Measurements from ENCODE around the gene UBA3.

UBA3 gene

GRCh38 chr3:69104586-69104985 is 24.4 kb upstream of the UBA3 start:
- H3K27ac ChIP-seq (replicated peaks; ENCODE audit: low read length), result no peak overlapping the region
- WGBS, 2 donors (ENCODE audit: extremely low coverage in 2 of 2, insufficient read length in 2 of 2, insufficient replicate concordance in 1 of 2), result no CpG with 5 or more reads among the region's 8 CpGs
- no peak overlapping the region for H2BK120ac ChIP-seq (ENCODE audit: low read depth, low read length)
- no peaks in the 10 kb centered on the region for H3K27me3 ChIP-seq (ENCODE audit: control insufficient read depth in 3 of 3, insufficient read depth in 3 of 3, low read depth in 1 of 3, low read length in 3 of 3)
- no peak overlapping the region for H4K91ac ChIP-seq (ENCODE audit: low read depth, low read length, poor library complexity)
- no peak overlapping the region for H2AFZ ChIP-seq (ENCODE audit: low read length)
- no peak overlapping the region for H3K9ac ChIP-seq (ENCODE audit: low read depth, low read length, poor library complexity)
- no peaks in the 10 kb centered on the region for H3K4me1 ChIP-seq (ENCODE audit: control insufficient read depth in 2 of 2, insufficient read depth in 1 of 2, low read depth in 1 of 2, low read length in 2 of 2)
- H3K18ac ChIP-seq (ENCODE audit: low read length), result no peak overlapping the region
- no peak overlapping the region for H3K4me2 ChIP-seq (ENCODE audit: insufficient read depth, low read length, poor library complexity, severe bottlenecking)
- H3K14ac ChIP-seq (ENCODE audit: low read length), result no peak overlapping the region
- H2AK5ac ChIP-seq (ENCODE audit: low read depth, low read length), result no peak overlapping the region
- H2BK12ac ChIP-seq (ENCODE audit: low read length), result no peak overlapping the region
- no peak overlapping the region for H3K4ac ChIP-seq (ENCODE audit: low read length)
- no peak overlapping the region for H3K4me3 ChIP-seq (ENCODE audit: low read length in 2 of 2)
- H3K79me1 ChIP-seq (ENCODE audit: low read depth, low read length), result no peaks in the 10 kb centered on the region
- H3K9me3 ChIP-seq (replicated peaks in 1 of 2; ENCODE audit: control insufficient read depth in 2 of 2, insufficient read depth in 1 of 2, low read depth in 1 of 2, low read length in 2 of 2), result no peaks in the 10 kb centered on the region
- no peak overlapping the region for H2BK5ac ChIP-seq (ENCODE audit: low read length)
- H3K23ac ChIP-seq (ENCODE audit: low read depth, low read length, poor library complexity), result no peak overlapping the region
- H4K8ac ChIP-seq (ENCODE audit: low read depth, low read length), result no peak overlapping the region
- H2BK15ac ChIP-seq (ENCODE audit: low read length), result no peak overlapping the region
- peaks cover 4 to 50% of the 10 kb centered on the region in 2 donors for H3K36me3 ChIP-seq (replicated peaks in 1 of 2; ENCODE audit: control insufficient read depth in 2 of 2, insufficient read depth in 2 of 2, low read length in 2 of 2)
- DNase-seq (ENCODE audit: low spot score), result no peak

GRCh38 chr3:69103123-69103522 is 23.0 kb upstream of the UBA3 start:
- H3K36me3 ChIP-seq (replicated peaks in 1 of 2; ENCODE audit: control insufficient read depth in 2 of 2, insufficient read depth in 2 of 2, low read length in 2 of 2), result peaks cover 4 to 50% of the 10 kb centered on the region in 2 donors
- H3K9me3 ChIP-seq (replicated peaks in 1 of 2; ENCODE audit: control insufficient read depth in 2 of 2, insufficient read depth in 1 of 2, low read depth in 1 of 2, low read length in 2 of 2), result no peaks in the 10 kb centered on the region
- H3K4me3 ChIP-seq (ENCODE audit: low read length in 2 of 2), result no peak overlapping the region
- no peak overlapping the region for H4K91ac ChIP-seq (ENCODE audit: low read depth, low read length, poor library complexity)
- H3K23ac ChIP-seq (ENCODE audit: low read depth, low read length, poor library complexity), result no peak overlapping the region
- no peak overlapping the region for H2BK15ac ChIP-seq (ENCODE audit: low read length)
- no peak overlapping the region for H2BK12ac ChIP-seq (ENCODE audit: low read length)
- H3K4me2 ChIP-seq (ENCODE audit: insufficient read depth, low read length, poor library complexity, severe bottlenecking), result no peak overlapping the region
- no peaks in the 10 kb centered on the region for H3K79me1 ChIP-seq (ENCODE audit: low read depth, low read length)
- H3K9ac ChIP-seq (ENCODE audit: low read depth, low read length, poor library complexity), result no peak overlapping the region
- H3K4ac ChIP-seq (ENCODE audit: low read length), result no peak overlapping the region
- no peak overlapping the region for H3K18ac ChIP-seq (ENCODE audit: low read length)
- H2AK5ac ChIP-seq (ENCODE audit: low read depth, low read length), result no peak overlapping the region
- WGBS, 2 donors (ENCODE audit: extremely low coverage in 2 of 2, insufficient read length in 2 of 2, insufficient replicate concordance in 1 of 2), result no CpG with 5 or more reads among the region's 3 CpGs
- no peak overlapping the region for H3K27ac ChIP-seq (replicated peaks; ENCODE audit: low read length)
- DNase-seq (ENCODE audit: low spot score), result no peak
- no peak overlapping the region for H3K14ac ChIP-seq (ENCODE audit: low read length)
- no peaks in the 10 kb centered on the region for H3K27me3 ChIP-seq (ENCODE audit: control insufficient read depth in 3 of 3, insufficient read depth in 3 of 3, low read depth in 1 of 3, low read length in 3 of 3)
- no peaks in the 10 kb centered on the region for H3K4me1 ChIP-seq (ENCODE audit: control insufficient read depth in 2 of 2, insufficient read depth in 1 of 2, low read depth in 1 of 2, low read length in 2 of 2)
- H4K8ac ChIP-seq (ENCODE audit: low read depth, low read length), result no peak overlapping the region
- H2AFZ ChIP-seq (ENCODE audit: low read length), result no peak overlapping the region
- no peak overlapping the region for H2BK120ac ChIP-seq (ENCODE audit: low read depth, low read length)
- H2BK5ac ChIP-seq (ENCODE audit: low read length), result no peak overlapping the region

GRCh38 chr3:69102384-69102783 is 22.2 kb upstream of the UBA3 start:
- Histone ChIP-seq H3K9me3 (replicated peaks in 1 of 2; ENCODE audit: control insufficient read depth in 2 of 2, insufficient read depth in 1 of 2, low read depth in 1 of 2, low read length in 2 of 2) (no peaks in the 10 kb centered on the region), H3K27ac (replicated peaks; ENCODE audit: low read length) (no peak overlapping the region), H2BK15ac (ENCODE audit: low read length) (no peak overlapping the region), H4K91ac (ENCODE audit: low read depth, low read length, poor library complexity) (no peak overlapping the region), H2AK5ac (ENCODE audit: low read depth, low read length) (no peak overlapping the region), H3K4me3 (ENCODE audit: low read length in 2 of 2) (no peak overlapping the region), H3K4me2 (ENCODE audit: insufficient read depth, low read length, poor library complexity, severe bottlenecking) (no peak overlapping the region), H3K36me3 (replicated peaks in 1 of 2; ENCODE audit: control insufficient read depth in 2 of 2, insufficient read depth in 2 of 2, low read length in 2 of 2) (peaks cover 4 to 50% of the 10 kb centered on the region in 2 donors), H3K23ac (ENCODE audit: low read depth, low read length, poor library complexity) (no peak overlapping the region), H2BK5ac (ENCODE audit: low read length) (no peak overlapping the region), H3K27me3 (ENCODE audit: control insufficient read depth in 3 of 3, insufficient read depth in 3 of 3, low read depth in 1 of 3, low read length in 3 of 3) (no peaks in the 10 kb centered on the region), H2BK12ac (ENCODE audit: low read length) (no peak overlapping the region), H3K14ac (ENCODE audit: low read length) (no peak overlapping the region), H3K4me1 (ENCODE audit: control insufficient read depth in 2 of 2, insufficient read depth in 1 of 2, low read depth in 1 of 2, low read length in 2 of 2) (no peaks in the 10 kb centered on the region), H2AFZ (ENCODE audit: low read length) (no peak overlapping the region), H3K4ac (ENCODE audit: low read length) (no peak overlapping the region), H3K18ac (ENCODE audit: low read length) (no peak overlapping the region), H3K79me1 (ENCODE audit: low read depth, low read length) (no peaks in the 10 kb centered on the region), H3K9ac (ENCODE audit: low read depth, low read length, poor library complexity) (no peak overlapping the region), H4K8ac (ENCODE audit: low read depth, low read length) (no peak overlapping the region), H2BK120ac (ENCODE audit: low read depth, low read length) (no peak overlapping the region)
- no CpG with 5 or more reads among the region's 4 CpGs for WGBS, 2 donors (ENCODE audit: extremely low coverage in 2 of 2, insufficient read length in 2 of 2, insufficient replicate concordance in 1 of 2)
- DNase-seq (ENCODE audit: low spot score), result no peak

- H2BK15ac ChIP-seq (ENCODE audit: low read length), result no peak overlapping the region
- H3K27me3 ChIP-seq (ENCODE audit: control insufficient read depth in 3 of 3, insufficient read depth in 3 of 3, low read depth in 1 of 3, low read length in 3 of 3), result no peaks in the 10 kb centered on the region
- H3K9ac ChIP-seq (ENCODE audit: low read depth, low read length, poor library complexity), result no peak overlapping the region
- H3K9me3 ChIP-seq (replicated peaks in 1 of 2; ENCODE audit: control insufficient read depth in 2 of 2, insufficient read depth in 1 of 2, low read depth in 1 of 2, low read length in 2 of 2), result no peaks in the 10 kb centered on the region
- H3K18ac ChIP-seq (ENCODE audit: low read length), result no peak overlapping the region
- no peak overlapping the region for H4K91ac ChIP-seq (ENCODE audit: low read depth, low read length, poor library complexity)
- no peak overlapping the region for H3K27ac ChIP-seq (replicated peaks; ENCODE audit: low read length)
- H2BK5ac ChIP-seq (ENCODE audit: low read length), result no peak overlapping the region
- WGBS, 2 donors (ENCODE audit: extremely low coverage in 2 of 2, insufficient read length in 2 of 2, insufficient replicate concordance in 1 of 2), result no CpG with 5 or more reads among the region's 4 CpGs
- H2BK12ac ChIP-seq (ENCODE audit: low read length), result no peak overlapping the region
- no peak overlapping the region for H3K4me2 ChIP-seq (ENCODE audit: insufficient read depth, low read length, poor library complexity, severe bottlenecking)
- H2AK5ac ChIP-seq (ENCODE audit: low read depth, low read length), result no peak overlapping the region
- H3K23ac ChIP-seq (ENCODE audit: low read depth, low read length, poor library complexity), result no peak overlapping the region
- no peak overlapping the region for H2AFZ ChIP-seq (ENCODE audit: low read length)
- no peak overlapping the region for H3K4me3 ChIP-seq (ENCODE audit: low read length in 2 of 2)
- no peak for DNase-seq (ENCODE audit: low spot score)
- H2BK120ac ChIP-seq (ENCODE audit: low read depth, low read length), result no peak overlapping the region
- H4K8ac ChIP-seq (ENCODE audit: low read depth, low read length), result no peak overlapping the region
- H3K4ac ChIP-seq (ENCODE audit: low read length), result no peak overlapping the region
- H3K36me3 ChIP-seq (replicated peaks in 1 of 2; ENCODE audit: control insufficient read depth in 2 of 2, insufficient read depth in 2 of 2, low read length in 2 of 2), result peaks cover 4 to 35% of the 10 kb centered on the region in 2 donors
- H3K14ac ChIP-seq (ENCODE audit: low read length), result no peak overlapping the region
- no peaks in the 10 kb centered on the region for H3K4me1 ChIP-seq (ENCODE audit: control insufficient read depth in 2 of 2, insufficient read depth in 1 of 2, low read depth in 1 of 2, low read length in 2 of 2)
- H3K79me1 ChIP-seq (ENCODE audit: low read depth, low read length), result no peaks in the 10 kb centered on the region
These were observed 19.4 kb upstream of the UBA3 start for GRCh38 chr3:69099576-69099975.

All from neuronal stem cell (in vitro differentiated cells).